Gastroesophageal sphincter (tissue), 3 donors: ENCODE results near the gene CLN6.

ENCODE experiments used
- EP300 ChIP-seq: sonication (generic); formaldehyde crosslinking; IDR thresholded peaks from one replicate; pipeline ENCODE4 v1.6.1; 2017; ENCODE audit warnings: antibody characterized with exemption, mild to moderate bottlenecking
- POLR2A ChIP-seq, 2 donors: fragments of 450-650 bp; IDR thresholded peaks; one replicate each; pipeline ENCODE4 v1.6.1; 2017; ENCODE audit warnings: antibody characterized with exemption in 2 of 2, mild to moderate bottlenecking in 2 of 2, moderate library complexity in 1 of 2
- TF ChIP-seq, protein P1 (sequence below), 4 experiments: fragments of 200-600 bp in 2 of 4; fragments of 450-650 bp in 2 of 4; sonication (generic) in 1 of 4; IDR thresholded peaks; one replicate each; pipeline ENCODE4 v1.5.1; 2017 to 2019; ENCODE audit warnings: antibody characterized with exemption in 4 of 4, mild to moderate bottlenecking in 2 of 4, moderate library complexity in 2 of 4

DNA sequence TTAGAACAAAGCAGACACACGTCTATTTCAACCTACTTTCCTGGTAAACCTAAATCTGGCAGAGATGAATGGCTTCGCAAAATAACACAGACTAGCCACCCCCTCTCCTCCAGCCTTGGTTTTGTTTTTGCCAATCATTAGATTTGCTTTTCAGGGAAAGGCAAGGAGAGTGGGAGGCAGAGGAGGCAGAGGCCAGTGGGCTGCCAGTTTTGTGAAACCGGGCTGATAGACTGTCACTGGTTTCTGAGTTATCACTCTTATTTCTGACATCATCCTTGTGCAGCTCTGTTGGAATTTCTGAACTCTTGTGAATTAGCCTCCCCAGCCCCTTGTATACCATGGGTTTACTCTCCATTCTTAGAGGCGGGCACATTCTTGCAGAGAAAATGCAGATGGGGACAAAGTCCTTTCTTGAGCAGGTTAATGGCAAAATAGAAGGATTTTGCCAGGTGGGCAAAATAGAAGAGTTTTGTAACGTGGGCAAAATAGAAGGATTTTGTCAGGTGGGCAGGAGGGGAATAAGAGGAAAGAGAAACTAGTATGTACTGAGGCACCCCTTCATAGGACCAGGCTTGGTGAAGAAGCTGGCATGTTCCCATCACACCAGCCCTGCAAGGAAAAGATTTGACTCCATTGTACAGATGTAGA, 44.8 kb upstream of the CLN6 start:
- TF ChIP-seq, protein P1, sequence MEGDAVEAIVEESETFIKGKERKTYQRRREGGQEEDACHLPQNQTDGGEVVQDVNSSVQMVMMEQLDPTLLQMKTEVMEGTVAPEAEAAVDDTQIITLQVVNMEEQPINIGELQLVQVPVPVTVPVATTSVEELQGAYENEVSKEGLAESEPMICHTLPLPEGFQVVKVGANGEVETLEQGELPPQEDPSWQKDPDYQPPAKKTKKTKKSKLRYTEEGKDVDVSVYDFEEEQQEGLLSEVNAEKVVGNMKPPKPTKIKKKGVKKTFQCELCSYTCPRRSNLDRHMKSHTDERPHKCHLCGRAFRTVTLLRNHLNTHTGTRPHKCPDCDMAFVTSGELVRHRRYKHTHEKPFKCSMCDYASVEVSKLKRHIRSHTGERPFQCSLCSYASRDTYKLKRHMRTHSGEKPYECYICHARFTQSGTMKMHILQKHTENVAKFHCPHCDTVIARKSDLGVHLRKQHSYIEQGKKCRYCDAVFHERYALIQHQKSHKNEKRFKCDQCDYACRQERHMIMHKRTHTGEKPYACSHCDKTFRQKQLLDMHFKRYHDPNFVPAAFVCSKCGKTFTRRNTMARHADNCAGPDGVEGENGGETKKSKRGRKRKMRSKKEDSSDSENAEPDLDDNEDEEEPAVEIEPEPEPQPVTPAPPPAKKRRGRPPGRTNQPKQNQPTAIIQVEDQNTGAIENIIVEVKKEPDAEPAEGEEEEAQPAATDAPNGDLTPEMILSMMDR (IDR thresholded peaks at IDR 0.05): no peak
- no peak for TF ChIP-seq EP300
- TF ChIP-seq POLR2A (IDR thresholded peaks at IDR 0.05): no peak
